GM23248 (cell line): ENCODE data around the gene GUSB. TPM values are rescaled to one million over a fixed set of nuclear protein-coding genes. Genes with fewer than 3 reads are reported as not detected.

Source experiments
- DNase-seq: peaks from one replicate; pipeline ENCODE4 v3.0.0-alpha.2; 2015
- H2AFZ ChIP-seq: fragments of 200-600 bp; sonication (generic); 2 replicates; pipeline ENCODE4 v1.6.1; 2016; ENCODE audit warnings: antibody characterized with exemption
- H3F3A ChIP-seq: fragments of 200-600 bp; sonication (generic); 2 replicates; pipeline ENCODE4 v1.6.1; 2016; ENCODE audit warnings: mild to moderate bottlenecking, antibody characterized with exemption, mixed run types; ENCODE audit not compliant: insufficient read depth
- H3K27ac ChIP-seq: fragments of 200-600 bp; sonication (generic); 2 replicates; pipeline ENCODE4 v1.5.1; 2016; ENCODE audit warnings: mild to moderate bottlenecking
- H3K27me3 ChIP-seq: fragments of 200-600 bp; sonication (generic); replicated peaks from 2 replicates; pipeline ENCODE4 v1.6.1; 2016; ENCODE audit warnings: mild to moderate bottlenecking; ENCODE audit not compliant: insufficient read depth
- H3K36me3 ChIP-seq: fragments of 200-600 bp; sonication (generic); 2 replicates; pipeline ENCODE4 v1.6.1; 2016; ENCODE audit warnings: low read depth, mild to moderate bottlenecking
- H3K4me1 ChIP-seq: fragments of 200-600 bp; sonication (generic); 2 replicates; pipeline ENCODE4 v1.6.1; 2016; ENCODE audit warnings: mild to moderate bottlenecking; ENCODE audit not compliant: insufficient read depth
- H3K4me2 ChIP-seq: fragments of 200-600 bp; sonication (generic); one replicate; pipeline ENCODE4 v1.6.1; 2016; ENCODE audit warnings: mild to moderate bottlenecking; ENCODE audit not compliant: unreplicated experiment
- H3K4me3 ChIP-seq: fragments of 200-600 bp; sonication (generic); 2 replicates; pipeline ENCODE4 v1.5.1; 2016; ENCODE audit warnings: mild to moderate bottlenecking
- H3K79me2 ChIP-seq: fragments of 200-600 bp; sonication (generic); 2 replicates; pipeline ENCODE4 v1.6.1; 2016; ENCODE audit warnings: mild to moderate bottlenecking; ENCODE audit not compliant: insufficient read depth
- H3K9ac ChIP-seq: fragments of 200-600 bp; sonication (generic); 2 replicates; pipeline ENCODE4 v1.6.1; 2016; ENCODE audit warnings: mild to moderate bottlenecking
- H3K9me2 ChIP-seq: fragments of 200-600 bp; sonication (generic); 2 replicates; pipeline ENCODE4 v1.6.1; 2016; ENCODE audit warnings: mixed run types, mild to moderate bottlenecking, moderate library complexity; ENCODE audit not compliant: insufficient read depth
- H3K9me3 ChIP-seq: fragments of 200-600 bp; sonication (generic); one replicate; pipeline ENCODE4 v1.6.1; 2017; ENCODE audit warnings: low read depth
- H4K20me1 ChIP-seq: fragments of 200-600 bp; sonication (generic); 2 replicates; pipeline ENCODE4 v1.6.0; 2016; ENCODE audit not compliant: insufficient read depth
- EZH2 ChIP-seq: fragments of 200-600 bp; sonication (generic); IDR thresholded peaks from 2 replicates; pipeline ENCODE4 v1.6.1; 2018; ENCODE audit warnings: antibody characterized with exemption, mild to moderate bottlenecking; ENCODE audit not compliant: insufficient read depth, poor library complexity, severe bottlenecking
- EZH2phosphoT487 ChIP-seq: fragments of 200-600 bp; sonication (generic); IDR thresholded peaks from 2 replicates; pipeline ENCODE4 v1.6.1; 2018; ENCODE audit warnings: antibody characterized with exemption, moderate library complexity, mild to moderate bottlenecking, low read depth; ENCODE audit not compliant: insufficient read depth
- WGBS, 2 experiments: methylation state at CpG; one replicate each; pipeline ENCODE4 v1.1.6; 2015 to 2017; ENCODE audit warnings: low lambda C conversion rate in 2 of 2, low coverage in 1 of 2; ENCODE audit errors: missing lambda C conversion rate in 2 of 2; 5-methylcytosine and 5-hydroxymethylcytosine counted together
- in situ Hi-C: fragments of 300-500 bp; cut with MboI; formaldehyde crosslinking; loops from 2 replicates; pipeline ENCODE4 v1.15.0; 2020
- polyA plus RNA-seq: library from polyadenylated mRNA; unstranded; fragments of >200 nt; fragmentation: Nextera tagmentation; extraction: Ambion mirVana; gene quantifications from 2 replicates; pipeline ENCODE4 v1.2.1, GENCODE V29; 2016
- small RNA-seq: library from RNA; depleted of rRNA; stranded (forward); fragments of <200 nt; gene quantifications from one replicate; pipeline ENCODE3, GENCODE V24; 2014; ENCODE audit warnings: low read depth, low replicate concordance
- total RNA-seq: library from RNA; depleted of rRNA; stranded (reverse); fragments of >200 nt; shearing (Covaris generic); gene quantifications from 2 replicates; pipeline ENCODE4 v1.2.3, GENCODE V29; 2014; rRNA removed

Gene GUSB
- total and polyA plus RNA-seq, 2 experiments from 2014 or later = 11.6 to 39.7 TPM

DNA sequence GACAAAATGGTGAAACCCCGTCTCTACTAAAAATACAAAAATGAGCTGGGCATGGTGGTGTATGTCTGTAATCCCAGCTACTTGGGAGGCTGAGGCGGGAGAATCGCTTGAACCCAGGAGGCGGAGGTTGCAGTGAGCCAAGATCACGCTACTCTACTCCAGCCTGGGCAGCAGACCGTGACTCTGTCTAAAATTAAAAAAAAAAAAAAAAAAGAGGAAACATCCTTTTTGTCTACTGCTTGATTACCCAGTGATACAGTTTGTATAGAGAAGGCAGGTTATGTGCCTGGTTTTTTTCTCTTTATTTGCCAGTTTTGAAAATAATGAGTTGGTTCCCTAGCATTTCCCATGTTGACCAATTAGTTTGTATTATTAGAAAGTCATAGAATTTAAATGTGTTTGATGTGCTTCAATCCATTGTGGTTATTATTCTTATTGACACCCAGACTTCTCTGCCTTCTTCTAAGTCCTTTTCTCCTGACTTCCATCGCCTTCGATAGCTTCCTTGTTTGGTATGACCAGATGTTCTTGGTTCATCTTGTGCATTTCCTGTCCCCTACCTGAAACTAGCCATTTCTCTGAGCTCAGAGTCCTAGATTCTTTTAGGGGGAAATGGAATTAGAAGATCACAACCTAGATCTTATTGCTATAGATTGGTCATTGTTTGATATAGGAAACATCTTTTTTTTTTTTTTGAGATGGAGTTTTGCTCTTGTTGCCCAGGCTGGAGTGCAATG is 65.9 kb downstream of the GUSB start:
- no peak for TF ChIP-seq EZH2phosphoT487
- TF ChIP-seq EZH2 = no peak
- Histone ChIP-seq H4K20me1 (no peaks in the 10 kb centered on the region), H3K9me3 (no peaks in the 10 kb centered on the region), H3K4me1 (no peaks in the 10 kb centered on the region), H3F3A (no peaks in the 10 kb centered on the region), H2AFZ (no peak overlapping the region), H3K27ac (no peak overlapping the region), H3K27me3 (no peaks in the 10 kb centered on the region), H3K4me3 (no peak overlapping the region), H3K9ac (no peak overlapping the region), H3K4me2 (no peak overlapping the region), H3K9me2 (no peaks in the 10 kb centered on the region), H3K36me3 (no peaks in the 10 kb centered on the region), H3K79me2 (peaks cover 91% of the 10 kb centered on the region)
- 94 to 97% methylated on average over 8 of the region's 8 CpGs for WGBS, 2 experiments
- no peak for DNase-seq
- in situ Hi-C loops = no loop called here

DNA sequence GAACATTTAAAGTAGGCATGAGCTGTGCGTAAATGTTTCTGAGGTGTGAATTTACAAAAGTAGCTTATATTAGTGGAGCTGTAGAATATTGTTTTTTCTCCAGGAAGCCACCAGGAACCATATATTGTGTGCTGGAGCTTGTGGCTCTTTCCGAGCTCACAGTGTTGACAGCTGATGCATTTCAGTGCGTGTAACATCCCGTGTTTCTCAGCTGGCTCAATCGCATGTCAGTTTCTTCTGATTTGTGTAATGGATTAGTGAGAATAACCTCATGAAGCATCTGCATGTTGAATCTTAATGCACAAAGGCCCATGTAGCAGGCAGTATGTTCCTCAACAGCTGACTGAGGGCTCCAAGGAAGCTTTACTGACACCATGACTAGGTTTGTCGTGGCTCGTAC is 69.8 kb downstream of the GUSB start:
- no peaks in the 10 kb centered on the region for H3K9me2 ChIP-seq
- H3K4me3 ChIP-seq = no peak overlapping the region
- peaks cover 87% of the 10 kb centered on the region for H3K79me2 ChIP-seq
- no peaks in the 10 kb centered on the region for H3K4me1 ChIP-seq
- H3F3A ChIP-seq = no peaks in the 10 kb centered on the region
- in situ Hi-C loops = no loop called here
- H3K9me3 ChIP-seq = no peaks in the 10 kb centered on the region
- DNase-seq = no peak
- H4K20me1 ChIP-seq = no peaks in the 10 kb centered on the region
- H3K4me2 ChIP-seq = no peak overlapping the region
- H3K9ac ChIP-seq = no peak overlapping the region
- no peaks in the 10 kb centered on the region for H3K27me3 ChIP-seq
- WGBS, 2 experiments = 76 to 78% methylated on average over 7 of the region's 7 CpGs
- H2AFZ ChIP-seq = no peak overlapping the region
- H3K36me3 ChIP-seq = no peaks in the 10 kb centered on the region
- no peak overlapping the region for H3K27ac ChIP-seq
- TF ChIP-seq EZH2 = no peak
- TF ChIP-seq EZH2phosphoT487 = no peak

Small RNA genes lying within 50 kb of the gene (small RNA-seq; reads per million reads assigned to genes)
- not detected for gene AC073261.1

Other genes starting within 250 kb of the GUSB start
- 20.5 and 22.0 TPM in 2 replicates for gene VKORC1L1, start 109.1 kb downstream of the GUSB start, total RNA-seq
- gene VKORC1L1, start 109.1 kb downstream of the GUSB start, polyA plus RNA-seq = 20.0 and 21.7 TPM in 2 replicates
- 66.1 and 81.0 TPM in 2 replicates for gene ASL, start 93.6 kb upstream of the GUSB start, total RNA-seq
- gene ASL, start 93.6 kb upstream of the GUSB start, polyA plus RNA-seq = 54.5 and 55.4 TPM in 2 replicates
- 28.6 and 39.5 TPM in 2 replicates for gene CRCP, start 132.6 kb upstream of the GUSB start, total RNA-seq
- gene CRCP, start 132.6 kb upstream of the GUSB start, polyA plus RNA-seq = 31.3 and 35.4 TPM in 2 replicates
- 46.0 and 54.1 TPM in 2 replicates for gene TPST1, start 223.1 kb upstream of the GUSB start, total RNA-seq
- gene TPST1, start 223.1 kb upstream of the GUSB start, polyA plus RNA-seq = 53.7 and 57.0 TPM in 2 replicates